Activated naive CD8-positive, alpha-beta T cell (primary cell): ENCODE data around the gene IP6K1.

Experiments
- H3K27ac Mint-ChIP-seq: one replicate; pipeline ENCODE4 v1.8.0; 2021; ENCODE audit warnings: mixed read lengths
- H3K27me3 Mint-ChIP-seq: one replicate; pipeline ENCODE4 v1.8.0; 2021; ENCODE audit warnings: mixed read lengths
- H3K36me3 Mint-ChIP-seq: one replicate; pipeline ENCODE4 v1.8.0; 2021; ENCODE audit warnings: mixed read lengths
- H3K4me1 Mint-ChIP-seq: one replicate; pipeline ENCODE4 v1.8.0; 2021; ENCODE audit warnings: low read depth, mixed read lengths
- H3K4me3 Mint-ChIP-seq: one replicate; pipeline ENCODE4 v1.8.0; 2021; ENCODE audit warnings: mild to moderate bottlenecking, mixed read lengths
- H3K9me3 Mint-ChIP-seq: one replicate; pipeline ENCODE4 v1.8.0; 2021; ENCODE audit warnings: low read depth, mixed read lengths

The IP6K1 gene

DNA sequence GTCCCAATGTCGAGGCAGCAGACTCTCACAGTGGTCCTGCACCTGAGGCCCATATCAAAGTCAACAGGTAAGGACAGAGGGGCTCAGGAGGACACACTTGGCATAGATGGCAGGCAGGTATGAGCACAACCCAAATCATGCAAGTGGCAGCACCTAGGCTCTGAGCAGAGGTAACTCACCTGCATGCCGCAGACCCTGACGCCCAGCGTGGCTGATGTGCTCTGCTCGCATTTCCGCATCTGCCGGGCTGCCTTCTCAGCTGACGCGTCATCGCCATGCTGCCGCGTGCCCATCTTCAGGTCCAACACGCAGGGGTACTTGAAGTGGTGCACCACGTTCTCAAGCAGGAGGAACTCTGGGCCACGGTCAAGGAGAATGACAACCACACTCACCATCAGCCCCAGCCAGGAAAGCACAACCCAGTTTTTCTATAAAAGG lies 58.4 kb downstream of the IP6K1 start:
- Mint-ChIP-seq H3K4me3 (no peak overlapping the region), H3K9me3 (no peaks in the 10 kb centered on the region), H3K36me3 (peaks cover 2% of the 10 kb centered on the region), H3K27me3 (no peaks in the 10 kb centered on the region), H3K4me1 (peaks cover 4% of the 10 kb centered on the region), H3K27ac (no peak overlapping the region)

- no peak overlapping the region for H3K27ac Mint-ChIP-seq
- peaks cover 8% of the 10 kb centered on the region for H3K4me1 Mint-ChIP-seq
- H3K36me3 Mint-ChIP-seq, result peaks cover 2% of the 10 kb centered on the region
- no peaks in the 10 kb centered on the region for H3K9me3 Mint-ChIP-seq
- no peaks in the 10 kb centered on the region for H3K27me3 Mint-ChIP-seq
- H3K4me3 Mint-ChIP-seq, result no peak overlapping the region
Measured at GRCh38 chr3:49727154-49727923, 59.0 kb downstream of the IP6K1 start.

GRCh38 chr3:49725906-49726681 lies 60.2 kb downstream of the IP6K1 start:
- Mint-ChIP-seq H3K4me1 (peaks cover 9% of the 10 kb centered on the region), H3K4me3 (no peak overlapping the region), H3K27me3 (no peaks in the 10 kb centered on the region), H3K27ac (no peak overlapping the region), H3K9me3 (no peaks in the 10 kb centered on the region), H3K36me3 (peaks cover 1% of the 10 kb centered on the region)

GRCh38 chr3:49724586-49724985 lies 61.8 kb downstream of the IP6K1 start:
- H3K9me3 Mint-ChIP-seq, result no peaks in the 10 kb centered on the region

GRCh38 chr3:49723628-49724551 lies 62.5 kb downstream of the IP6K1 start, which contains the start of gene GMPPB:
Gene GMPPB, minus strand, starts transcription at chr3:49723951. Its CDS starts 225 bp downstream, at chr3:49723726.
- H3K27ac Mint-ChIP-seq, result peak within 1 kb of the TSS; percentile 92
- peaks cover 18% of the 10 kb centered on the region for H3K4me1 Mint-ChIP-seq
- peak within 1 kb of the TSS; percentile 93 for H3K4me3 Mint-ChIP-seq
- no peaks in the 10 kb centered on the region for H3K36me3 Mint-ChIP-seq
- H3K9me3 Mint-ChIP-seq, result no peaks in the 10 kb centered on the region
- no peaks in the 10 kb centered on the region for H3K27me3 Mint-ChIP-seq

More at GRCh38 chr3:49724586-49724985, 61.8 kb downstream of the IP6K1 start:
- peak overlapping the region; percentile 93 for H3K4me3 Mint-ChIP-seq
- H3K36me3 Mint-ChIP-seq, result no peaks in the 10 kb centered on the region
- peaks cover 11% of the 10 kb centered on the region for H3K4me1 Mint-ChIP-seq
- no peaks in the 10 kb centered on the region for H3K27me3 Mint-ChIP-seq
- H3K27ac Mint-ChIP-seq, result peak overlapping the region; percentile 92

GRCh38 chr3:49723296-49723627 lies 63.1 kb downstream of the IP6K1 start:
- Mint-ChIP-seq H3K4me1 (peaks cover 23% of the 10 kb centered on the region), H3K4me3 (peak overlapping the region; percentile 93), H3K36me3 (no peaks in the 10 kb centered on the region), H3K9me3 (no peaks in the 10 kb centered on the region), H3K27me3 (no peaks in the 10 kb centered on the region), H3K27ac (peak overlapping the region; percentile 92)

DNA sequence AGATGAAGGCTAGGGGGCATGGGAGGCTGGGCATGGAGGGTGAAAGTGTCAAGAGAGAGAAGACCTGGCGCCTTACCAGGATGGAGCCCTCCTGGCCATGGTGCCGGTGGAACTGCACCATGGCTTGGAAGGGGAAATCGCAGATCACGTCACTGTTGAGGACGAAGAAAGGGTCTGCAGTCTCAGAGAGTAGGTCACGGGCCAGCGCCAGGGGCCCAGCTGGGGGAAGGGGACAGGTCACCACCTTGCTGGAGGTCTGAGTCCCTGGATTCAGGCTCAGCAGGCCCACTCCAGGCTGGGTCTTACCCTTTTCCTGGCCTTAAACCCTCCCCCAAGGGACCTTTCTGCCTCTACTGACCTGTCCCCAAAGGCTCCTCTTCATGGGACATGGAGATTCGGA lies 63.4 kb downstream of the IP6K1 start:
- Mint-ChIP-seq H3K9me3 (no peaks in the 10 kb centered on the region), H3K4me3 (peak overlapping the region; percentile 93), H3K4me1 (peaks cover 23% of the 10 kb centered on the region), H3K36me3 (no peaks in the 10 kb centered on the region), H3K27me3 (no peaks in the 10 kb centered on the region), H3K27ac (peak overlapping the region; percentile 92)

GRCh38 chr3:49721896-49722781 lies 64.2 kb downstream of the IP6K1 start:
- Mint-ChIP-seq H3K27ac (peak overlapping the region; percentile 92), H3K36me3 (no peaks in the 10 kb centered on the region), H3K4me3 (peak overlapping the region; percentile 93), H3K9me3 (no peaks in the 10 kb centered on the region), H3K27me3 (no peaks in the 10 kb centered on the region), H3K4me1 (peaks cover 23% of the 10 kb centered on the region)

DNA sequence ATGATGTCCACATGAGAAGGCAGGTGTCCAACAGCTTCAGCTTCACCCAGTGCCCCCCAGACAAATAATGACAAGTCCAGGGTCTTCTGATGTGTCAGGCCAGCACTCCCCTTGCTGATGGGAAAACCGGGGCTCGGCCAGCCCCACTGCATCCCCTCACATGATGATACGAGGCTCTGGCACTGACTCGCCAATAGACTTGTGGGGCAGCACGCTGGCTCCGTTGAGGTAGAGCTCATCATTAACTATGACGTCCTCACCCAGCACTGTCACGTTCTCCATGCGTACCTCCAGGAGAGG lies 64.8 kb downstream of the IP6K1 start:
- Mint-ChIP-seq H3K4me3 (no peak overlapping the region), H3K9me3 (no peaks in the 10 kb centered on the region), H3K36me3 (no peaks in the 10 kb centered on the region), H3K27ac (no peak overlapping the region), H3K4me1 (peaks cover 23% of the 10 kb centered on the region), H3K27me3 (no peaks in the 10 kb centered on the region)

GRCh38 chr3:49720855-49721595 lies 65.3 kb downstream of the IP6K1 start:
- Mint-ChIP-seq H3K27me3 (no peaks in the 10 kb centered on the region), H3K4me1 (peaks cover 23% of the 10 kb centered on the region), H3K36me3 (no peaks in the 10 kb centered on the region), H3K4me3 (peak overlapping the region; percentile 44), H3K27ac (peak overlapping the region; percentile 16), H3K9me3 (no peaks in the 10 kb centered on the region)

DNA sequence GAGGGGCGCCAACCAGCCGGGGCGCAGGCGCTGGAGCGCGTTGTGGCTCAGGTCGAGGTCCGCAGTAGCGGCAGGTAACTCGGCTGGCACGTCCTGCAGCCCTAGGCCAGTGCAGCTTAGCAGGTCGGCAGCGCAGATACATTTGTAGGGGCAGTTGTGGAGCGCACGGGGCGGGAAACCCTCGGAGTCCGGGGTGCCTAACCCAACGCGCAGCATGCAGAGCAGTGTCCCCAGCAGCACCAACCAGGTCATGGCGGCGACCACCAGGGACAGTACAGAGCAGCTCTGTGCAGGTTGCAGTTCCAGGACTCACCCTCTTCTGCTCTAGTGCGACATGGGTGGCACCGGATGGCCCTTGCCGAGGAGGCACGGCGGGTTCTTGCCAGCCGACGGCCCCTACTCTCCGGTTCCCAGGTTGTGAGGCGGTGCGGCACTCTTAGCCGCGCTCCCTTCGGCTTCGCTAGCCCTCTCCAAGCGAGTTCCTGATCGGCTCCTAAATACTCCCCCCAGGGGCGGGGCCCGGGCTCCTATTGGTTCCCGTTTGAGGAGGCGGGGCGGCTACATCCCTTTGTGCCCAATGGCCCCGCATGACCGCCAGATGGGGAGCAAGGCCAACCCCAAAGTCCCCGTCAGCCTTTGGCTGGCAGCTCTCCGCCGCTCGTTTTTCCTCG lies 67.0 kb downstream of the IP6K1 start, which contains the start of gene AMIGO3:
AMIGO3 (minus strand) TSS at position 471 of the 671 bp plus-strand sequence; CDS start at position 252, 219 bp downstream.
- Mint-ChIP-seq H3K27me3 (no peaks in the 10 kb centered on the region), H3K9me3 (no peaks in the 10 kb centered on the region), H3K4me3 (peak within 1 kb of the TSS; percentile 85), H3K4me1 (peaks cover 22% of the 10 kb centered on the region), H3K36me3 (no peaks in the 10 kb centered on the region), H3K27ac (peak within 1 kb of the TSS; percentile 58)

DNA sequence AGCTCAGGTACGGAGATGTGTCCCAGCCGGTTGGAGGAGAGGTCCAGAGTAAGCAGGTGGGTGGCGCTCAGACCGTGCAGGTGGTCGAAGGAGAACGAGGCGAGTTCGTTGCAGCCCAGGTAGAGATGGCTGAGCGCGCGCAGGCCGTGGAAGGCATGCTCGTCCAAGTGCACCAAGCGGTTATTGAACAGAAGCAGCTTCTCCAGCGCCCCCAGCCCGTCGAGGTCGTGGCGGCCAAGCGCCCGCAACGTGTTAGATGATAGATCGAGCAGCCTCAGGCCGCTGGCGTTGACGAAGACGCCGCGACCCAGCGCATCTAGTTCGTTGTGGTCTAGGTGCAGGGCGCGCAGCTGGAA lies 67.5 kb downstream of the IP6K1 start:
- peak overlapping the region; percentile 58 for H3K27ac Mint-ChIP-seq
- H3K4me3 Mint-ChIP-seq, result peak overlapping the region; percentile 85
- H3K36me3 Mint-ChIP-seq, result no peaks in the 10 kb centered on the region
- H3K9me3 Mint-ChIP-seq, result no peaks in the 10 kb centered on the region
- H3K27me3 Mint-ChIP-seq, result no peaks in the 10 kb centered on the region
- peaks cover 20% of the 10 kb centered on the region for H3K4me1 Mint-ChIP-seq
